Hepatocyte (in vitro differentiated cells): ENCODE measurements around the gene PHF14. TPM values are rescaled to one million over a fixed set of nuclear protein-coding genes. Genes with fewer than 3 reads are reported as not detected.

Experiments used
- DNase-seq: peaks from one replicate; pipeline ENCODE4 v3.0.0-alpha.2; 2016; ENCODE audit warnings: low spot score
- H2AFZ ChIP-seq: fragments of 200-600 bp; sonication (generic); 2 replicates; pipeline ENCODE4 v1.6.0; 2016; ENCODE audit warnings: antibody characterized with exemption, mild to moderate bottlenecking
- H3K27ac ChIP-seq: fragments of 200-600 bp; sonication (generic); 2 replicates; pipeline ENCODE4 v1.5.1; 2016; ENCODE audit warnings: mild to moderate bottlenecking
- H3K27me3 ChIP-seq: fragments of 200-600 bp; sonication (generic); 2 replicates; pipeline ENCODE4 v1.6.1; 2016
- H3K36me3 ChIP-seq: fragments of 200-600 bp; sonication (generic); replicated peaks from 2 replicates; pipeline ENCODE4 v1.5.1; 2016; ENCODE audit warnings: low read depth; ENCODE audit not compliant: insufficient read depth
- H3K4me1 ChIP-seq: fragments of 200-600 bp; sonication (generic); 2 replicates; pipeline ENCODE4 v1.5.1; 2016; ENCODE audit warnings: mild to moderate bottlenecking, moderate library complexity; ENCODE audit not compliant: insufficient read depth
- H3K4me2 ChIP-seq: fragments of 200-600 bp; sonication (generic); 2 replicates; pipeline ENCODE4 v1.6.0; 2016
- H3K4me3 ChIP-seq: fragments of 200-600 bp; sonication (generic); 2 replicates; pipeline ENCODE4 v1.5.1; 2016; ENCODE audit warnings: mild to moderate bottlenecking
- H3K79me2 ChIP-seq: fragments of 200-600 bp; sonication (generic); 2 replicates; pipeline ENCODE4 v1.6.0; 2017; ENCODE audit warnings: mild to moderate bottlenecking
- H3K9me2 ChIP-seq: fragments of 200-600 bp; sonication (generic); replicated peaks from 2 replicates; pipeline ENCODE4 v1.6.0; 2017; ENCODE audit warnings: mild to moderate bottlenecking; ENCODE audit not compliant: insufficient read depth
- H3K9me3 ChIP-seq: fragments of 200-600 bp; sonication (generic); 2 replicates; pipeline ENCODE4 v1.5.1; 2016; ENCODE audit warnings: low read depth, mild to moderate bottlenecking
- H4K20me1 ChIP-seq: fragments of 200-600 bp; sonication (generic); 2 replicates; pipeline ENCODE4 v1.6.0; 2016; ENCODE audit warnings: mild to moderate bottlenecking; ENCODE audit not compliant: insufficient read depth, poor library complexity, severe bottlenecking
- EZH2 ChIP-seq: fragments of 200-600 bp; sonication (generic); IDR thresholded peaks from 2 replicates; pipeline ENCODE4 v1.6.1; 2016; ENCODE audit warnings: antibody characterized with exemption, mild to moderate bottlenecking, borderline replicate concordance
- EZH2phosphoT487 ChIP-seq: fragments of 200-600 bp; sonication (generic); IDR thresholded peaks from one replicate; pipeline ENCODE4 v1.6.1; 2018; ENCODE audit warnings: antibody characterized with exemption, mild to moderate bottlenecking, low read depth, moderate library complexity; ENCODE audit not compliant: unreplicated experiment, severe bottlenecking
- WGBS: methylation state at CpG from one replicate; pipeline ENCODE4 v1.1.6; 2016; ENCODE audit warnings: low lambda C conversion rate; ENCODE audit errors: missing lambda C conversion rate; 5-methylcytosine and 5-hydroxymethylcytosine counted together
- polyA plus RNA-seq: library from polyadenylated mRNA; unstranded; fragments of >200 nt; fragmentation: Nextera tagmentation; extraction: Ambion mirVana; gene quantifications from 2 replicates; pipeline ENCODE4 v1.2.1, GENCODE V29; 2016
- total RNA-seq: library from RNA; depleted of rRNA; stranded (reverse); fragments of >200 nt; gene quantifications from 2 replicates; pipeline ENCODE4 v1.2.3, GENCODE V29; 2014
- TF ChIP-seq, protein P1 (sequence below): fragments of 200-600 bp; sonication (generic); IDR thresholded peaks from 2 replicates; pipeline ENCODE4 v1.5.1; 2016; ENCODE audit warnings: antibody characterized with exemption, mild to moderate bottlenecking; ENCODE audit not compliant: poor library complexity

The PHF14 gene
- total and polyA plus RNA-seq, 2 experiments from 2014 or later = 31.5 to 49.1 TPM

DNA sequence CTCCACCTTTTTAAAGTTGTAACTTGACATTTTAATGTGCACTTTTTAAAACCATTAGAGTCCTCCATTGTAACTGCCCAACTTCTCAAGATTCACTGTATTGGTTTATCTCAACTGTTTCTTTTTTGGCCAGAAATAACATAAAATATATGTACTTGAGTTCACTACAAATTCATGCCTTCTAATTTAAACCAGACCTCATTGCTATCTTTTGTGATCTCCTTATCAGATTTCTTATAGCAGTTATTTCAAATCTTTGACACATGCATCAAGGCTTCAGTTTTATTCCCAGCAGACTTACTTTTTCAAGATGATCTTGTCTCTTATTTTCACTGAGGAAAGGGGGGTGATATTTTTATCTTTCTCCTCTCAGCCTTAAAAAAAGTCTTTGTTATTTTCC, 154.3 kb downstream of the PHF14 start:
- no peaks in the 10 kb centered on the region for H4K20me1 ChIP-seq
- no peaks in the 10 kb centered on the region for H3K9me3 ChIP-seq
- H2AFZ ChIP-seq = no peak overlapping the region
- no peak overlapping the region for H3K4me3 ChIP-seq
- no peak overlapping the region for H3K4me2 ChIP-seq
- H3K79me2 ChIP-seq = no peaks in the 10 kb centered on the region
- no peaks in the 10 kb centered on the region for H3K4me1 ChIP-seq
- no peak overlapping the region for H3K27ac ChIP-seq
- H3K9me2 ChIP-seq = no peaks in the 10 kb centered on the region
- no peak for DNase-seq
- TF ChIP-seq EZH2 (no peak), EZH2phosphoT487 (no peak)
- TF ChIP-seq, protein P1, sequence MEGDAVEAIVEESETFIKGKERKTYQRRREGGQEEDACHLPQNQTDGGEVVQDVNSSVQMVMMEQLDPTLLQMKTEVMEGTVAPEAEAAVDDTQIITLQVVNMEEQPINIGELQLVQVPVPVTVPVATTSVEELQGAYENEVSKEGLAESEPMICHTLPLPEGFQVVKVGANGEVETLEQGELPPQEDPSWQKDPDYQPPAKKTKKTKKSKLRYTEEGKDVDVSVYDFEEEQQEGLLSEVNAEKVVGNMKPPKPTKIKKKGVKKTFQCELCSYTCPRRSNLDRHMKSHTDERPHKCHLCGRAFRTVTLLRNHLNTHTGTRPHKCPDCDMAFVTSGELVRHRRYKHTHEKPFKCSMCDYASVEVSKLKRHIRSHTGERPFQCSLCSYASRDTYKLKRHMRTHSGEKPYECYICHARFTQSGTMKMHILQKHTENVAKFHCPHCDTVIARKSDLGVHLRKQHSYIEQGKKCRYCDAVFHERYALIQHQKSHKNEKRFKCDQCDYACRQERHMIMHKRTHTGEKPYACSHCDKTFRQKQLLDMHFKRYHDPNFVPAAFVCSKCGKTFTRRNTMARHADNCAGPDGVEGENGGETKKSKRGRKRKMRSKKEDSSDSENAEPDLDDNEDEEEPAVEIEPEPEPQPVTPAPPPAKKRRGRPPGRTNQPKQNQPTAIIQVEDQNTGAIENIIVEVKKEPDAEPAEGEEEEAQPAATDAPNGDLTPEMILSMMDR = no peak
- H3K36me3 ChIP-seq = no peaks in the 10 kb centered on the region
- H3K27me3 ChIP-seq = no peaks in the 10 kb centered on the region

DNA sequence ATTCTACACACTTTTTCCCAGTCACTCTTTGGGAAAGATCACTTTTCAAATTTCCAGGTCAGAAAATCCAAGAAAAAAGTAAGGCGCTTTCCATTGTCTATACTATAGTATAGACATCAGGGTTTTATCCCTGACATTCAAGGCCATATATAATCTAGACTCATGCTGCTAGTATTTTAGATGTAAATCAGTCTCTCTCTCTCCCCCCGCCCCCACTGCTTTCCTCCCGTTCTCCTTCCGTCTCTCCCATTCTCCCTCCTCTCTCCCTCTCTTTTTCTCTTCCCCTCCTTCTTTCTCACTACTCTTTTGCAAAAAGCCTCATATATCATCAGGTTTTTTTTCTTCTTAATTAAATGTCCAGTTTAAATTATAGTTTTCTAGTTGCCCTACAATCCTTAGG, 154.8 kb downstream of the PHF14 start:
- H3K4me3 ChIP-seq = no peak overlapping the region
- TF ChIP-seq EZH2 (no peak), EZH2phosphoT487 (no peak)
- TF ChIP-seq, protein P1 = no peak
- DNase-seq = no peak
- H3K27me3 ChIP-seq = no peaks in the 10 kb centered on the region
- H3K36me3 ChIP-seq = no peaks in the 10 kb centered on the region
- 92% methylated on average over 4 of the region's 4 CpGs for WGBS
- no peak overlapping the region for H2AFZ ChIP-seq
- no peak overlapping the region for H3K4me2 ChIP-seq
- no peaks in the 10 kb centered on the region for H3K79me2 ChIP-seq
- no peaks in the 10 kb centered on the region for H3K9me3 ChIP-seq
- no peaks in the 10 kb centered on the region for H4K20me1 ChIP-seq
- no peaks in the 10 kb centered on the region for H3K4me1 ChIP-seq
- H3K9me2 ChIP-seq = no peaks in the 10 kb centered on the region
- no peak overlapping the region for H3K27ac ChIP-seq

DNA sequence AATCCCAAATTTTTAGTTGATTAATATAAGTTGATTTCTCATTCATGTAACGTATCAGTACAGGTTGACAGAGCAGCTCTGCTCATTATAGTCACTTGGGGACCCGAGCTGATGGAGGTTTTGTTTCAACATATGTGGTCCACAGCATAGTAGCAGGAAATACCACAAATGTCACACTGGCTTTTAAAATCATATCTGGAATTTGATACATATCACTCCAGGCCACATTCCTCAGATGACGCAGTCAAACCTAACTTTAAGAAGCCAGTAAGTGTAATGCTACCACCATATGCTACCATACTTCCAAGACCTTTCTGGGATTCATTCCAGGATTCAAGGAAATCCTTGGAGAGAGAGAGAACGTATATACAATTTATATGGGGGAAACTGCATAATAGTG, 156.3 kb downstream of the PHF14 start:
- H3K36me3 ChIP-seq = no peaks in the 10 kb centered on the region
- no peaks in the 10 kb centered on the region for H3K79me2 ChIP-seq
- DNase-seq = no peak
- no peaks in the 10 kb centered on the region for H3K9me2 ChIP-seq
- no peaks in the 10 kb centered on the region for H4K20me1 ChIP-seq
- no peaks in the 10 kb centered on the region for H3K4me1 ChIP-seq
- no peaks in the 10 kb centered on the region for H3K9me3 ChIP-seq
- WGBS = 66% methylated on average over 4 of the region's 4 CpGs
- no peaks in the 10 kb centered on the region for H3K27me3 ChIP-seq
- H3K4me3 ChIP-seq = no peak overlapping the region
- H3K27ac ChIP-seq = no peak overlapping the region
- no peak overlapping the region for H3K4me2 ChIP-seq
- H2AFZ ChIP-seq = no peak overlapping the region
- TF ChIP-seq EZH2 (no peak), EZH2phosphoT487 (no peak)
- TF ChIP-seq, protein P1 = no peak

DNA sequence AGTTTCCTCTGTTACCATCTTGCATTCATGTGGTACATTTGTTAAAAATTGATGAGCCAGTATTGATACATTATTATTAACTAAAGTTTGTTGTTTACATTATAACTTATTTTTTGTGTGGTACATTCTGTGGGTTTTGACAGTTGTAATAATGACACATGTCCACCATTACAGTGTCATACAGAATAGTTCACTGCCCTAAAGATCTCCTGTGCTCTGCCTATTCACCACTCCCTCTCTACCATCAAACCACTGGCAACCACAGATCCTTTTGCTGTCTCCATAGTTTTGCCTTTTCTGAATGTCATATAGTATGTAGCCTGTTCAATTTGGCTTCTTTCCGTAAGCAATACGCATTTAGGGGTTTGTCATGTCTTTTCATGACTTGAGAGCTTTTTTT, 156.9 kb downstream of the PHF14 start:
- H3K4me3 ChIP-seq = no peak overlapping the region
- H3K36me3 ChIP-seq = no peaks in the 10 kb centered on the region
- no peaks in the 10 kb centered on the region for H3K79me2 ChIP-seq
- no peaks in the 10 kb centered on the region for H3K9me2 ChIP-seq
- H4K20me1 ChIP-seq = no peaks in the 10 kb centered on the region
- WGBS = 97% methylated on average over 2 of the region's 2 CpGs
- TF ChIP-seq, protein P1 = no peak
- no peak for TF ChIP-seq EZH2phosphoT487
- TF ChIP-seq EZH2 = no peak
- no peaks in the 10 kb centered on the region for H3K27me3 ChIP-seq
- no peak for DNase-seq
- no peak overlapping the region for H3K4me2 ChIP-seq
- H2AFZ ChIP-seq = no peak overlapping the region
- no peak overlapping the region for H3K27ac ChIP-seq
- H3K9me3 ChIP-seq = no peaks in the 10 kb centered on the region
- no peaks in the 10 kb centered on the region for H3K4me1 ChIP-seq
